PC-9 (cell line): ENCODE measurements around the gene TMEM150C.

Experiments used
- CTCF ChIP-seq: fragments of 200-600 bp; sonication (generic); conservative IDR thresholded peaks from 2 replicates; pipeline ENCODE4 v1.6.1; 2017; ENCODE audit warnings: mixed run types, antibody characterized with exemption, mild to moderate bottlenecking, moderate library complexity
- EZH2 ChIP-seq: fragments of 200-600 bp; sonication (generic); IDR thresholded peaks from 2 replicates; pipeline ENCODE4 v1.8.0; 2017; ENCODE audit warnings: antibody characterized with exemption, low read depth

DNA sequence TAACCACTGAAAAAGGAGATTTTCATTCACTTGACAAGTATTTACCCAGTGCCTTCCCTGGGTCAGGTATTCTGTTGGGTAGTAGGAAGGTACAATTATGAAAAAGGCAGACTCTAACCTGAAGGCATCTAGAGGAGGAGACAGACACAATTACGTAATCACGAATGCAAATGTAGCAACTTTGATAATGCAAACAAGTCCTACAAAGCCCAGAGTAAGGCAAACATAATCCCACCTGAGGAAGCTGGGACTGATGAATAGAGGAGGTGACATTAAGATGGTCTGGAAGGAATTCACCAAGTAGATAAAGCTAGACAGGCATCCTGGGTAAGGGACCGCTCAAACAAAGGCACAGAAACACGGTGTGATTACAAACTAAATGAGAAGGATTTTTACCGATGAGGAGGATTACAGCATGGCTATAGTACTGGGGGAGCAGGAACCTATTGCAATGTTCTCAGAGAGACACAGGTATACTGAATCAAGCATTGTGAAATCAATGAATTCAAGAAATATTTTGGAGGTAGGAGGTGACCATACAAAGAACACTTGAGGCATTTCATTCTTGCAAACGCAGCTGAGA, 37.1 kb downstream of the TMEM150C start:
- no peak for TF ChIP-seq CTCF
- TF ChIP-seq EZH2, result no peak
